Epithelial cell of esophagus (primary cell): ENCODE measurements around the gene NKAIN1.
"Not testable (repeated sequence)": the region's sequence is repeated elsewhere in the genome, so short reads cannot be mapped to it uniquely, and the experiment has no call there.

Experiments used
- DNase-seq: peaks from one replicate; pipeline ENCODE4 v3.0.0; 2010; ENCODE audit warnings: low read depth
- H3K4me3 ChIP-seq: 2 replicates; pipeline ENCODE4 v1.5.1; 2011; ENCODE audit warnings: mild to moderate bottlenecking, low read length, control low read depth
- TF ChIP-seq, protein P1 (sequence below): IDR thresholded peaks from 2 replicates; pipeline ENCODE4 v1.5.1; 2011; ENCODE audit warnings: low read depth, mild to moderate bottlenecking, low read length, control low read depth, inconsistent platforms; ENCODE audit not compliant: insufficient read depth; ENCODE audit errors: missing control alignments

Gene NKAIN1

DNA sequence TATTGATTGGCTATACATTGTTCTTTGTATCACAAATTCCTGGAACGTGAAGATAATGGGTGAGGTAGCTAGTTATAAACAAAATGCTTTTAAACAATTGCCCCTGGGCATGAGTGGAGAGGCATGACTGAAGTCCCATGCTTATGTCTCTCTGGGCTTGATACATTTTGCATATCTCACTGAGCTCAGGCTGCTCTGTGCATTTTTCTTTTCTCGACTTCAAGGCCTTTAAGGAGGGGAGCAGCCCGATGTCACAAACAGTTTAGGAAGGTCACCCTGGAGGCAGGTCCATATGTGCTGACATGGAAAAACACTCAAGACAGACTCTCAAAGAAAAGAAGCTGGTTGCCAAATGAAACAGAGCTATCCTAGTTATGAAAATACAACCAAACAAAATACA lies 94.0 kb downstream of the NKAIN1 start:
- TF ChIP-seq, protein P1, sequence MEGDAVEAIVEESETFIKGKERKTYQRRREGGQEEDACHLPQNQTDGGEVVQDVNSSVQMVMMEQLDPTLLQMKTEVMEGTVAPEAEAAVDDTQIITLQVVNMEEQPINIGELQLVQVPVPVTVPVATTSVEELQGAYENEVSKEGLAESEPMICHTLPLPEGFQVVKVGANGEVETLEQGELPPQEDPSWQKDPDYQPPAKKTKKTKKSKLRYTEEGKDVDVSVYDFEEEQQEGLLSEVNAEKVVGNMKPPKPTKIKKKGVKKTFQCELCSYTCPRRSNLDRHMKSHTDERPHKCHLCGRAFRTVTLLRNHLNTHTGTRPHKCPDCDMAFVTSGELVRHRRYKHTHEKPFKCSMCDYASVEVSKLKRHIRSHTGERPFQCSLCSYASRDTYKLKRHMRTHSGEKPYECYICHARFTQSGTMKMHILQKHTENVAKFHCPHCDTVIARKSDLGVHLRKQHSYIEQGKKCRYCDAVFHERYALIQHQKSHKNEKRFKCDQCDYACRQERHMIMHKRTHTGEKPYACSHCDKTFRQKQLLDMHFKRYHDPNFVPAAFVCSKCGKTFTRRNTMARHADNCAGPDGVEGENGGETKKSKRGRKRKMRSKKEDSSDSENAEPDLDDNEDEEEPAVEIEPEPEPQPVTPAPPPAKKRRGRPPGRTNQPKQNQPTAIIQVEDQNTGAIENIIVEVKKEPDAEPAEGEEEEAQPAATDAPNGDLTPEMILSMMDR, result no peak
- no peak for DNase-seq
- no peak overlapping the region for H3K4me3 ChIP-seq

DNA sequence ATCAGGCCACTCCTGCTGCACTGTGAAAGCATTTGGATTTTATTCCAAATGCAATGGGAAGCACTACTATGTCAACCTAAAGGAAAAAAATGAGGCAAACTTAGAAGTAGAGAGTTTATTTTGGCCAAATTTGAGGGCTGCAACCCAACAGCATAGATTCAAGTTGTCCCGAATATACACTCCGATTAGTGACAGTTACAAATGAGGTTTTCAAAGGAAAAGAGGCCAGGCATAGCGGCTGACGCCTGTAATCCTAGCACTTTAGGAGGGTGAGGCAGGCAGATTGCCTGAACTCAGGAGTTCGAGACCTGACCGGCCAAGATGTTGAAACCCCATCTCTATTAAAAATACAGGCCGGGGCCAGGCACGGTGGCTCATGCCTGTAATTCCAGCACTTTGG lies 95.2 kb downstream of the NKAIN1 start:
- H3K4me3 ChIP-seq, result no peak overlapping the region
- TF ChIP-seq, protein P1, result no peak
- DNase-seq, result no peak

DNA sequence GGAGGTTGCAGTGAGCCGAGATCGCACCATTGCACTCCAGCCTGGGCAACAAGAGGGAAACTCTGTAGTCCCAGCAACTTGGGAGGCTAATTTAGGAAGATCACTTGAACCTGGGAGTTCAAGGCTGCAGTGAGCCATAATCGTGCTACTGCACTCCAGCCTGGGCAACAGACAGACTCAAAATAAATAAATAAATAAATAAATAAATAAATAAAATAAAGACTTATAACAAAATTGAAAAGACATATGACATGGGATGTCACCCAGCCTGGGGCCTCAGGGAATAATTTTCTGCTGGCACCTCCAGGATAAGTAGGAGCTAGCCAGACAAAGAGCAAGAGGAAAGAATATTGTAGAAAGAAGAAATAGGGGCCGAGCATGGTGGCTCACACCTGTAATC lies 96.2 kb downstream of the NKAIN1 start:
- no peak overlapping the region for H3K4me3 ChIP-seq
- TF ChIP-seq, protein P1, result no peak
- DNase-seq, result no peak

DNA sequence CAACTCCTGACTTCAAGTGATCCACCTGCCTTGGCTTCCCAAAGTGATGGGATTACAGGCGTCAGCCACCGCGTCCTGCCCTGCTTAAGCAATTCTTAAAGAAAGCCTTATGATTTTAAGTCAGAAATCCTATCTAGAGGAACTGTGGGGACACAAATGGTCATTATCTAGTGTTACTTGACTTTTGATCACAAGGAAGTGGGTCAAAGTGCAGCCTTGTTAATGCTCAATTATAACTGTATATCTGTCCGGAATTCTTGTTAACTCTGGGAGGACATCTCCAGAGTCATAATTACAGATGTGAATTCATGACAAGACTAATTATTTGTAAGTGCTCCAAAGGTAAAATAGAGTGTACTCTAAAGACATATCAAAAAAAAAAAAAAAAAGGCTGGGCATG lies 97.3 kb downstream of the NKAIN1 start:
- TF ChIP-seq, protein P1, result no peak
- no peak for DNase-seq

DNA sequence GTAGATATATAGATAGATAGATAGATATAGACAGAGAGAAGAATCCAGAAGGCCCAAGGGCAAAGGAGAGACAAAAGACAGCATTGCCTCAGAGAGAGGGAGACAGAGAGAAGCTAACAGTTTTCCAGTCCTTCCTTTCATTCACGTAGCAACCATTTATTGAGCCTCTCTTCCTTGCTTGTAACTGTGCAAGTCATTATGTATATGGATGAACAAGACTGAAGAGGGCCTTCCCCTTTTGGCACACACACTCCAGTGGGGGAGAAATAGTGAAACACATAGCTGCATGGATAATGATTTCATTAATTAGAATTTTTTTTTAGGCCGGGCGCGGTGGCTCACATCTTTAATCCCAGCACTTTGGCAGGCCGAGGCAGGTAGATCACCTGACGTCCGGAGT lies 99.4 kb downstream of the NKAIN1 start:
- TF ChIP-seq, protein P1, result no peak
- DNase-seq, result no peak

More for the DNA sequence above, 97.3 kb downstream of the NKAIN1 start:
- no peak overlapping the region for H3K4me3 ChIP-seq

DNA sequence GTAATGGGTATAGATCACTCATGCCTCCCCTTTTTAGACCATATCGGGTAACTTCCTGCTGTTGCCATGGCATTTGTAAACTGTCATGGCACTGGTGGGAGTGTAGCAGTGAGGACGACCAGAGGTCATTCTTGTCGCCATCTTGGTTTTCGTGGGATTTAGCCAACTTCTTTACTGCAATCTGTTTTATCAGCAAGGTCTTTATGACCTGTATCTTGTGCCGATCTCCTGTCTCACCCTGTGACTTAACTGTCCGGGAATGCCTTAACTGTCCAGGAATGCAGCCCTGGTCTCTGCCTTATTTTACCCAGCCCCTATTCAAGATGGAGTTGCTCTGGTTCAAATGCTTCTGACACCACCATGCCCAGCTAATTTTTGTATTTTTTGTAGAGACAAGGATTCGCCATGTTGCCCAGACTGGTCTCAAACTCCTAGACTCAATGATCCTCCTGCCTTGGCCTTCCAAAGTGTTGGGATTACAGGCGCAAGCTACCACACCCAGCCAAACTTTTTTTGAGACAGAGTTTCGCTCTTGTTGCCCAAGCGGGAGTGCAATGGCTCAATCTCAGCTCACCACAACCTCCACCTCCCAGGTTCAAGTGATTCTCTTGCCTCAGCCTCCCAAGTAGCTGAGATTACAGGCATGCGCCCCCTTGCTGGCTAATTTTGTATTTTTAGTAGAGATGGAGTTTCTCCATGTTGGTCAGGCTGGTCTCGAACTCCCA lies 100.7 kb downstream of the NKAIN1 start:
- not testable (repeated sequence) for DNase-seq, H3K4me3 ChIP-seq

More for the DNA sequence above, 99.4 kb downstream of the NKAIN1 start:
- H3K4me3 ChIP-seq, result no peak overlapping the region

DNA sequence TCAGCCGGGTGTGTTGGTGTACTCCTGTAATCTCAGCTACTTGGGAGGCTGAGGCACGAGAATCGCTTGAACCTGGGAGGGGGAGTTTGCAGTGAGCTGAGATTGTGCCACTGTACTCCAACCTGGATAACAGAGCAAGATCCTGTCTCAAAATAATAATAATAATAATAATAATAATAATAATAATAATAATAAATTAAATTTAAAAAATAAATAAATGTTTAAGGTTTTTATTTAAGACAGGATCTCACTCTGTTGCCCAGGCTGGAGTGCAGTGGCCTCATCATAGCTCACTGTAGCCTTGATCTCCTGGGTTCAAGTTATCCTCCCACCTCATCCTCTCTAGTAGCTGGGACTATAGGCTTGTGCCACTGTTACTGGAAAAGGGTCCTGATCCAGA lies 101.8 kb downstream of the NKAIN1 start:
- not testable (repeated sequence) for DNase-seq, H3K4me3 ChIP-seq

DNA sequence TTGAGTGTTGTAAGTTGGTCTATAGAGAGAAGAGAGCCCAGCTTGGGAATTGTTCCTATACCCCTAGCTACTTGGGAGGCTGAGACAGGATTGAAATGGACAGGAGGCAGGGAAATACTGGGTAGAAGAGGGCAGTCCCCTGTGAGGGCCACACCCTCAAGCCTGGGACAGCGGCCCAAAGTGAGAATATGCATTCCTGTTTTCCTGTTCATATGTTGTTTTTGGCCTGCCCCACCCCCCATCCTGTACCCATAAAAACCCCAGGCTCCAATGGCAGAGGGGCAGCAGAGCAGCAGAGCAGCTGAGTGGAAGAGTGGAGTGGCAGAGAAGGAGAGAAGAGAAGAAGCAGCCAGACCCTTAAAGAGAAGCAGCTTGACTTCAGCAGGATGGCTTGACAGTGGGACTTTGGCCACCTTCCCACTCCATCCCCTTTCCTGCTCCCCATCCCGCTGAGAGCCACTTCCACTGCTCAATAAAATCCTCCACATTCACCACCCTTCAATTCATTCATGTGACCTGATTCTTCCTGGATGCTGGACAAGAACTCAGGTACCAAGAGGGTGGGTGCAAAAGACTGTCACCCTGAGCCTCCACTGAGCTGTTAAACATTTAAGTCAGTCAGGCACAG lies 103.6 kb downstream of the NKAIN1 start:
- DNase-seq, result no peak
- no peak overlapping the region for H3K4me3 ChIP-seq
- TF ChIP-seq, protein P1, result no peak
